Osteoblast (primary cell): ENCODE data around the gene SMIM13. TPM values are rescaled to one million over a fixed set of nuclear protein-coding genes. Genes with fewer than 3 reads are reported as not detected.
A peak's percentile ranks its signal among the peaks of the same experiment; 100 is the strongest.

Experiments
- DNase-seq: peaks from one replicate; pipeline ENCODE4 v3.0.0; 2011; ENCODE audit warnings: low spot score, mixed read lengths; ENCODE audit not compliant: insufficient read length; ENCODE audit errors: missing footprints
- H2AFZ ChIP-seq: 2 replicates; pipeline ENCODE4 v1.6.0; 2011; ENCODE audit warnings: mild to moderate bottlenecking, low read length
- H3K27ac ChIP-seq: 2 replicates; pipeline ENCODE4 v1.5.1; 2011; ENCODE audit warnings: mild to moderate bottlenecking, low read depth, low read length, moderate library complexity
- H3K27me3 ChIP-seq: 2 replicates; pipeline ENCODE4 v1.6.0; 2012; ENCODE audit warnings: mild to moderate bottlenecking, control low read depth, inconsistent platforms, low read length, moderate library complexity; ENCODE audit not compliant: insufficient read depth
- H3K36me3 ChIP-seq: 2 replicates; pipeline ENCODE4 v1.5.1; 2011; ENCODE audit warnings: mild to moderate bottlenecking, low read length, control low read depth, moderate library complexity; ENCODE audit not compliant: insufficient read depth
- H3K4me1 ChIP-seq: 2 replicates; pipeline ENCODE4 v1.5.1; 2011; ENCODE audit warnings: mild to moderate bottlenecking, low read length, control low read depth, moderate library complexity; ENCODE audit not compliant: insufficient read depth
- H3K4me2 ChIP-seq: 2 replicates; pipeline ENCODE4 v1.6.0; 2011; ENCODE audit warnings: mild to moderate bottlenecking, low read length; ENCODE audit not compliant: insufficient read depth
- H3K4me3 ChIP-seq: fragments of 200-600 bp; sonication (generic); 3 replicates; pipeline ENCODE4 v1.5.1; 2012; ENCODE audit warnings: mild to moderate bottlenecking, low read length, inconsistent platforms; ENCODE audit not compliant: insufficient read depth
- H3K79me2 ChIP-seq: 2 replicates; pipeline ENCODE4 v1.6.0; 2012; ENCODE audit warnings: mild to moderate bottlenecking, low read length, control low read depth, inconsistent platforms; ENCODE audit not compliant: insufficient read depth
- H3K9me3 ChIP-seq: 2 replicates; pipeline ENCODE4 v1.5.1; 2011; ENCODE audit warnings: low read depth, low read length, control low read depth
- H4K20me1 ChIP-seq: 2 replicates; pipeline ENCODE4 v1.6.0; 2012; ENCODE audit warnings: mild to moderate bottlenecking, low read length, control low read depth; ENCODE audit not compliant: insufficient read depth
- CTCF ChIP-seq: IDR thresholded peaks from 2 replicates; pipeline ENCODE4 v1.5.1; 2011; ENCODE audit warnings: mild to moderate bottlenecking, low read depth, low read length, moderate library complexity; ENCODE audit errors: extremely low read depth
- total RNA-seq: library from RNA; depleted of rRNA; stranded (reverse); fragments of >200 nt; gene quantifications from 2 replicates; pipeline ENCODE4 v1.2.3, GENCODE V29; 2012

SMIM13 gene
- total RNA-seq, 1 donor: 8.3 TPM

GRCh38 chr6:11143394-11144371, 50.0 kb downstream of the SMIM13 start:
- Histone ChIP-seq H3K79me2 (no peaks in the 10 kb centered on the region), H4K20me1 (no peaks in the 10 kb centered on the region), H3K4me2 (peak overlapping the region; percentile 26), H3K4me3 (no peak overlapping the region), H3K27me3 (no peaks in the 10 kb centered on the region), H3K9me3 (no peaks in the 10 kb centered on the region), H3K27ac (peak overlapping the region; percentile 55), H3K4me1 (peaks cover 8% of the 10 kb centered on the region), H3K36me3 (no peaks in the 10 kb centered on the region), H2AFZ (peak overlapping the region; percentile 44)
- no peak for TF ChIP-seq CTCF
- peak; percentile 82 for DNase-seq

- TF ChIP-seq CTCF: peak; percentile 97
- no peak overlapping the region for H3K4me2 ChIP-seq
Measured at GRCh38 chr6:11144393-11144851, 50.8 kb downstream of the SMIM13 start.

GRCh38 chr6:11146117-11146826, 52.6 kb downstream of the SMIM13 start:
- no peaks in the 10 kb centered on the region for H3K27me3 ChIP-seq
- H3K4me1 ChIP-seq: peaks cover 8% of the 10 kb centered on the region
- no peak for TF ChIP-seq CTCF

More at GRCh38 chr6:11144393-11144851, 50.8 kb downstream of the SMIM13 start:
- no peak overlapping the region for H3K27ac ChIP-seq
- no peaks in the 10 kb centered on the region for H3K27me3 ChIP-seq
- DNase-seq: peak; percentile 79
- no peak overlapping the region for H3K4me3 ChIP-seq
- no peaks in the 10 kb centered on the region for H4K20me1 ChIP-seq
- no peaks in the 10 kb centered on the region for H3K9me3 ChIP-seq
- H3K4me1 ChIP-seq: peaks cover 8% of the 10 kb centered on the region
- no peaks in the 10 kb centered on the region for H3K36me3 ChIP-seq
- no peak overlapping the region for H2AFZ ChIP-seq
- H3K79me2 ChIP-seq: no peaks in the 10 kb centered on the region

GRCh38 chr6:11149551-11149950, 55.9 kb downstream of the SMIM13 start:
- no peaks in the 10 kb centered on the region for H3K79me2 ChIP-seq
- no peaks in the 10 kb centered on the region for H3K4me1 ChIP-seq
- H3K36me3 ChIP-seq: no peaks in the 10 kb centered on the region
- no peak for TF ChIP-seq CTCF
- H4K20me1 ChIP-seq: no peaks in the 10 kb centered on the region
- H3K9me3 ChIP-seq: no peaks in the 10 kb centered on the region
- H3K27me3 ChIP-seq: no peaks in the 10 kb centered on the region
- no peak overlapping the region for H3K4me3 ChIP-seq
- H3K27ac ChIP-seq: no peak overlapping the region
- no peak overlapping the region for H3K4me2 ChIP-seq
- DNase-seq: no peak
- H2AFZ ChIP-seq: no peak overlapping the region

More at GRCh38 chr6:11146117-11146826, 52.6 kb downstream of the SMIM13 start:
- Histone ChIP-seq H3K4me3 (no peak overlapping the region), H3K9me3 (no peaks in the 10 kb centered on the region), H3K27ac (no peak overlapping the region), H3K79me2 (no peaks in the 10 kb centered on the region), H2AFZ (no peak overlapping the region), H3K4me2 (no peak overlapping the region), H4K20me1 (no peaks in the 10 kb centered on the region), H3K36me3 (no peaks in the 10 kb centered on the region)
- no peak for DNase-seq
